ENCODE measurements around the gene C3. TPM values are rescaled to one million over a fixed set of nuclear protein-coding genes. Genes with fewer than 3 reads are reported as not detected.

Gene C3
- total and polyA plus RNA-seq, 2 of the 13 experiments (the other 11 are each of a cell fraction or from before 2014, with no cell fraction given): 1,455 to 6,272 TPM

DNA sequence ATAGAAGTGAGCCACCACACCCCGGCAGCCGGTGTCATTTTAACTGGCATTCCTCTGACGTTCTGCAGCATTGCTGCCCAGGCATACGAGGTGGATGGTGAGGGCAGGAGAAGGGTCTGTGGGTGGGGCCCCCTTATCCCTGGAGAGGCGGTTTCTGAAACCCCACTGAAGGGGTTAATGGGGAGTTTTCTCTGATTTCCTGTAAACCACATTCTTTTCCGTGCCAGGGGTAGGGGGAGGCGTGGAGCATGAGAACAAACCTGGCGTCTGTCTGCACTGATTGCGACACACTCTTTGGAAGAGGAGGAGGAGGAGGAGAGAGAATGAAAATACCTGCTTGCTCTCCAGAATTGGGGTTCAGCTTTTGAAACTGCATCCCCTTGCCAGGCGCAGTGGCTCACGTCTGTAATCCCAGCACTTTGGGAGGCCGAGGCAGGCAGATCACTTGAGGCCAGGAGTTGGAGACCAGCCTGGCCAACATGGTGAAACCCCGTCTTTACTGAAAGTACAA lies 2.7 kb upstream of the C3 start (continued):
- peak; percentile 43 for TF ChIP-seq ZNF574 (CRISPR knock-in tag; IDR thresholded peaks at IDR 0.05)
- no peak for TF ChIP-seq ZNF709 (CRISPR knock-in tag; IDR thresholded peaks at IDR 0.05)
- TF ChIP-seq ZNF496 (CRISPR knock-in tag; IDR thresholded peaks at IDR 0.05; ENCODE audit: insufficient replicate concordance): no peak
- no peak for TF ChIP-seq MTA1 (CRISPR knock-in tag; IDR thresholded peaks at IDR 0.05; ENCODE audit: borderline replicate concordance)
- no peak for TF ChIP-seq THAP8 (CRISPR knock-in tag; IDR thresholded peaks at IDR 0.05; ENCODE audit: borderline replicate concordance)
- TF ChIP-seq ZNF207 (IDR thresholded peaks at IDR 0.05; ENCODE audit: borderline replicate concordance): no peak
- peak; percentile 16; the same call in 1 of the 2 replicates for TF ChIP-seq ZFY (CRISPR knock-in tag; IDR thresholded peaks at IDR 0.05)
- TF ChIP-seq ZNF577 (CRISPR knock-in tag; IDR thresholded peaks at IDR 0.05; ENCODE audit: borderline replicate concordance, low read depth): no peak
- TF ChIP-seq ZNF567 (CRISPR knock-in tag; IDR thresholded peaks at IDR 0.05; ENCODE audit: borderline replicate concordance): 0 out of 2 replicates have a peak, but pooled peaks have one; percentile 33
- TF ChIP-seq ZNF777 (CRISPR knock-in tag; IDR thresholded peaks at IDR 0.05): no peak
- TF ChIP-seq BORCS8-MEF2B (CRISPR knock-in tag; IDR thresholded peaks at IDR 0.05): no peak
- TF ChIP-seq ZNF430 (CRISPR knock-in tag; IDR thresholded peaks at IDR 0.05): peak; percentile 83; the same call in 1 of the 2 replicates
- 0 out of 2 replicates have a peak, but pooled peaks have one; percentile 26 for TF ChIP-seq ZBTB21 (CRISPR knock-in tag; IDR thresholded peaks at IDR 0.05)
- peak; percentile 36; the same call in 1 of the 2 replicates for TF ChIP-seq HINFP (CRISPR knock-in tag; IDR thresholded peaks at IDR 0.05; ENCODE audit: low read depth)
- TF ChIP-seq, protein P1, sequence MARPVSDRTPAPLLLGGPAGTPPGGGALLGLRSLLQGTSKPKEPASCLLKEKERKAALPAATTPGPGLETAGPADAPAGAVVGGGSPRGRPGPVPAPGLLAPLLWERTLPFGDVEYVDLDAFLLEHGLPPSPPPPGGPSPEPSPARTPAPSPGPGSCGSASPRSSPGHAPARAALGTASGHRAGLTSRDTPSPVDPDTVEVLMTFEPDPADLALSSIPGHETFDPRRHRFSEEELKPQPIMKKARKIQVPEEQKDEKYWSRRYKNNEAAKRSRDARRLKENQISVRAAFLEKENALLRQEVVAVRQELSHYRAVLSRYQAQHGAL (CRISPR knock-in tag; IDR thresholded peaks at IDR 0.05; ENCODE audit: not compliant biosample characterization): no peak
- no peak for TF ChIP-seq ZNF138 (CRISPR knock-in tag; IDR thresholded peaks at IDR 0.05; ENCODE audit: low read depth)
- no peak for TF ChIP-seq KLF9 (CRISPR knock-in tag; IDR thresholded peaks at IDR 0.05; ENCODE audit: low read depth)
- TF ChIP-seq NFE2L1 (CRISPR knock-in tag; IDR thresholded peaks at IDR 0.05; ENCODE audit: borderline replicate concordance): no peak
- TF ChIP-seq ZC3H13 (CRISPR knock-in tag; IDR thresholded peaks at IDR 0.05): no peak
- no peak for TF ChIP-seq PITX1 (CRISPR knock-in tag; IDR thresholded peaks at IDR 0.05)
- TF ChIP-seq MLLT10 (CRISPR knock-in tag; IDR thresholded peaks at IDR 0.05): no peak
- no peak for TF ChIP-seq AGO1 (IDR thresholded peaks at IDR 0.05; ENCODE audit: low read depth, low read length, poor library complexity, severe bottlenecking)
